GM23338 (cell line): ENCODE data around the gene GHDC. TPM values are rescaled to one million over a fixed set of nuclear protein-coding genes. Genes with fewer than 3 reads are reported as not detected.

Experiments
- CTCF ChIP-seq, 2 experiments: fragments of 200-600 bp in 1 of 2; sonication (generic) in 1 of 2; conservative IDR thresholded peaks; 2 replicates each; pipeline versions ENCODE4 v1.5.1 to v1.6.1; 2016 to 2017; ENCODE audit warnings: antibody characterized with exemption in 2 of 2, low read depth in 2 of 2, mild to moderate bottlenecking in 2 of 2, moderate library complexity in 1 of 2
- EZH2 ChIP-seq: fragments of 200-600 bp; sonication (generic); IDR thresholded peaks from one replicate; pipeline ENCODE4 v1.8.0; 2017; ENCODE audit warnings: antibody characterized with exemption, mild to moderate bottlenecking, low read depth; ENCODE audit not compliant: unreplicated experiment
- REST ChIP-seq: IDR thresholded peaks from one replicate; pipeline ENCODE4 v1.6.1; 2018; ENCODE audit warnings: antibody characterized with exemption; ENCODE audit not compliant: unreplicated experiment
- ZNF462 ChIP-seq: fragments of 250-450 bp; sonication (Bioruptor Pico); IDR thresholded peaks from 2 replicates; pipeline ENCODE4 v1.5.0; 2020; ENCODE audit warnings: mild to moderate bottlenecking, moderate library complexity
- polyA plus RNA-seq: library from polyadenylated mRNA; unstranded; fragments of >200 nt; fragmentation: Nextera tagmentation; extraction: Ambion mirVana; gene quantifications from 2 replicates; pipeline ENCODE4 v1.2.1, GENCODE V29; 2016
- total RNA-seq: library from RNA; depleted of rRNA; stranded (reverse); fragments of >200 nt; shearing (Covaris generic); gene quantifications from 2 replicates; pipeline ENCODE4 v1.2.3, GENCODE V29; 2014

Gene GHDC
- total and polyA plus RNA-seq, 2 experiments from 2014 or later = 4.0 to 13.8 TPM

- TF ChIP-seq ZNF462 (no peak), REST (no peak), CTCF (conservative IDR thresholded peaks at IDR 0.05; ENCODE audit: low read depth in 2 of 2) (no peak), EZH2 (no peak)
Measured at GRCh38 chr17:42192189-42193126, 1.8 kb downstream of the GHDC start (continued).
